H1 (cell line): ENCODE measurements around the gene ITPR1. TPM values are rescaled to one million over a fixed set of nuclear protein-coding genes. Genes with fewer than 3 reads are reported as not detected.

ENCODE experiments used
- CTCF ChIA-PET: fragments of 300-600 bp; sonication (Branson Sonifier 250); formaldehyde crosslinking; loops from one replicate; lab custom pipeline; 2021; ENCODE audit not compliant: partially characterized antibody; lab: Charles Lee
- POLR2A ChIA-PET: fragments of 300-600 bp; sonication (Branson Sonifier 250); formaldehyde crosslinking; loops from one replicate; lab custom pipeline; 2021; ENCODE audit warnings: inconsistent platforms; ENCODE audit not compliant: partially characterized antibody; lab: Charles Lee
- DNase-seq, 2 experiments: peaks; one replicate each; pipeline versions ENCODE4 v3.0.0 to v3.0.0-alpha.2; 2010 to 2022; ENCODE audit warnings: low spot score in 2 of 2, low read depth in 1 of 2, mixed read lengths in 1 of 2
- FAIRE-seq: peaks from 2 replicates; lab custom pipeline; 2011; peaks lifted over from hg19 to GRCh38; lab: Jason Lieb, UNC
- H2AFZ ChIP-seq: 2 replicates; pipeline ENCODE4 v1.8.1; 2012; ENCODE audit warnings: low read length, inconsistent platforms
- H2AK5ac ChIP-seq: 2 replicates; pipeline ENCODE4 v1.6.1; 2013; ENCODE audit warnings: low read depth, low read length
- H2BK120ac ChIP-seq: replicated peaks from 2 replicates; pipeline ENCODE3; 2013; ENCODE audit warnings: low read depth, low read length, inconsistent platforms
- H2BK12ac ChIP-seq: 2 replicates; pipeline ENCODE4 v1.6.1; 2013; ENCODE audit warnings: low read depth, low read length
- H2BK15ac ChIP-seq: 2 replicates; pipeline ENCODE4 v1.6.1; 2013; ENCODE audit warnings: low read length
- H2BK20ac ChIP-seq: 2 replicates; pipeline ENCODE4 v1.6.1; 2013; ENCODE audit warnings: low read length
- H2BK5ac ChIP-seq: 2 replicates; pipeline ENCODE4 v1.6.1; 2013; ENCODE audit warnings: low read depth, low read length
- H3K14ac ChIP-seq: 2 replicates; pipeline ENCODE4 v1.6.1; 2013; ENCODE audit warnings: inconsistent platforms; ENCODE audit not compliant: insufficient read length
- H3K18ac ChIP-seq: 2 replicates; pipeline ENCODE4 v1.6.1; 2013; ENCODE audit warnings: low read length; ENCODE audit errors: extremely low read depth
- H3K23ac ChIP-seq: 2 replicates; pipeline ENCODE4 v1.6.1; 2013; ENCODE audit warnings: inconsistent platforms; ENCODE audit not compliant: insufficient read length
- H3K23me2 ChIP-seq: 2 replicates; pipeline ENCODE4 v1.6.1; 2013; ENCODE audit warnings: low read depth, low read length
- H3K27ac ChIP-seq: 2 replicates; pipeline ENCODE4 v1.6.1; 2011; ENCODE audit warnings: low read depth, low read length, inconsistent platforms
- H3K27me3 ChIP-seq, 4 experiments: replicated peaks in 1 of 4; 1 replicate in 1 of 4; 2 replicates in 3 of 4; pipeline versions ENCODE4 v1.6.1 to v1.8.1; 2011 to 2013; ENCODE audit warnings: low read length in 3 of 4, mild to moderate bottlenecking in 3 of 4, inconsistent platforms in 2 of 4, mixed read lengths in 2 of 4, moderate library complexity in 1 of 4; ENCODE audit not compliant: control insufficient read depth in 3 of 4, insufficient read depth in 3 of 4; ENCODE audit errors: extremely low read depth in 1 of 4
- H3K36me3 ChIP-seq, 4 experiments: 2 replicates each; pipeline versions ENCODE4 v1.6.1 to v1.8.1; 2011 to 2013; ENCODE audit warnings: mild to moderate bottlenecking in 4 of 4, low read length in 3 of 4, moderate library complexity in 2 of 4, control low read depth in 1 of 4, inconsistent platforms in 1 of 4; ENCODE audit not compliant: insufficient read depth in 4 of 4, control insufficient read depth in 2 of 4
- H3K4ac ChIP-seq: replicated peaks from 2 replicates; pipeline ENCODE3; 2013; ENCODE audit warnings: low read length, low read depth, mixed read lengths, inconsistent platforms; ENCODE audit not compliant: insufficient read length
- H3K4me1 ChIP-seq, 4 experiments: replicated peaks in 1 of 4; 1 replicate in 1 of 4; 2 replicates in 3 of 4; pipeline versions ENCODE4 v1.6.1 to v1.8.1; 2011 to 2013; ENCODE audit warnings: low read length in 3 of 4, inconsistent platforms in 2 of 4, mixed read lengths in 1 of 4; ENCODE audit not compliant: insufficient read depth in 4 of 4, control insufficient read depth in 3 of 4
- H3K4me2 ChIP-seq, 2 experiments: 2 replicates each; pipeline versions ENCODE4 v1.6.1 to v1.8.1; 2011 to 2013; ENCODE audit warnings: low read depth in 2 of 2, low read length in 2 of 2, control low read depth in 1 of 2, inconsistent platforms in 1 of 2, mild to moderate bottlenecking in 1 of 2; ENCODE audit not compliant: insufficient read depth in 1 of 2
- H3K4me3 ChIP-seq, 4 experiments: fragments of 200-600, 300-600 bp in 1 of 4; sonication (generic), shearing (Covaris generic), sonication (Bioruptor Twin) in 1 of 4; 2 replicates each; pipeline versions ENCODE4 v1.5.1 to v1.8.1; 2011 to 2016; ENCODE audit warnings: low read length in 4 of 4, low read depth in 3 of 4, control low read depth in 2 of 4, inconsistent platforms in 2 of 4, mild to moderate bottlenecking in 2 of 4, mixed read lengths in 1 of 4, moderate library complexity in 1 of 4; ENCODE audit not compliant: insufficient read depth in 2 of 4; ENCODE audit errors: extremely low read depth in 1 of 4
- H3K56ac ChIP-seq: replicated peaks from 2 replicates; pipeline ENCODE3; 2013; ENCODE audit warnings: low read depth, mild to moderate bottlenecking, mixed read lengths, low read length, inconsistent platforms; ENCODE audit not compliant: insufficient read length
- H3K79me1 ChIP-seq: 2 replicates; pipeline ENCODE4 v1.6.1; 2013; ENCODE audit warnings: low read depth, low read length, control low read depth
- H3K79me2 ChIP-seq, 2 experiments: 2 replicates each; pipeline versions ENCODE4 v1.6.1 to v1.8.1; 2012 to 2013; ENCODE audit warnings: low read length in 2 of 2, mild to moderate bottlenecking in 2 of 2, inconsistent platforms in 1 of 2; ENCODE audit not compliant: insufficient read depth in 2 of 2, control insufficient read depth in 1 of 2
- H3K9ac ChIP-seq, 4 experiments: replicated peaks in 1 of 4; 1 replicate in 1 of 4; 2 replicates in 3 of 4; pipeline versions ENCODE4 v1.6.1 to v1.8.1; 2011 to 2013; ENCODE audit warnings: low read depth in 3 of 4, low read length in 3 of 4, control low read depth in 2 of 4, mild to moderate bottlenecking in 2 of 4, moderate library complexity in 2 of 4, inconsistent platforms in 1 of 4; ENCODE audit errors: extremely low read depth in 1 of 4
- H3K9me3 ChIP-seq, 2 experiments: 2 replicates each; pipeline versions ENCODE4 v1.6.1 to v1.8.1; 2012 to 2013; ENCODE audit warnings: mild to moderate bottlenecking in 2 of 2, moderate library complexity in 2 of 2, control low read depth in 1 of 2, inconsistent platforms in 1 of 2, low read depth in 1 of 2, low read length in 1 of 2, mixed read lengths in 1 of 2; ENCODE audit not compliant: insufficient read depth in 2 of 2
- H4K20me1 ChIP-seq, 2 experiments: replicated peaks in 1 of 2; 2 replicates each; pipeline versions ENCODE3 to v1.8.1; 2011 to 2013; ENCODE audit warnings: inconsistent platforms in 2 of 2, low read length in 2 of 2, mild to moderate bottlenecking in 1 of 2; ENCODE audit not compliant: insufficient read depth in 2 of 2, control insufficient read depth in 1 of 2
- H4K5ac ChIP-seq: 2 replicates; pipeline ENCODE4 v1.6.1; 2013; ENCODE audit warnings: low read length, low read depth, mixed read lengths, inconsistent platforms; ENCODE audit not compliant: insufficient read length
- H4K8ac ChIP-seq: 2 replicates; pipeline ENCODE4 v1.8.0; 2013; ENCODE audit warnings: mild to moderate bottlenecking, moderate library complexity, low read length, inconsistent platforms; ENCODE audit not compliant: insufficient read depth; ENCODE audit errors: extremely low read depth
- H4K91ac ChIP-seq: replicated peaks from 2 replicates; pipeline ENCODE3; 2013; ENCODE audit warnings: low read length, mixed read lengths, inconsistent platforms; ENCODE audit not compliant: insufficient read length
- CBX8 ChIP-seq: fragments of 300-800, 300-1000 bp; sonication (generic); IDR thresholded peaks from 2 replicates; pipeline ENCODE4 v1.7.1; 2016; ENCODE audit warnings: low read depth, low read length, borderline replicate concordance
- CTBP2 ChIP-seq: IDR thresholded peaks from 2 replicates; pipeline ENCODE4 v1.7.0; 2011; ENCODE audit warnings: borderline replicate concordance, mild to moderate bottlenecking, moderate library complexity, mixed read lengths, low read length; ENCODE audit not compliant: insufficient read depth, insufficient read length
- HDAC2 ChIP-seq, 2 experiments: fragments of 300-600 bp in 1 of 2; sonication (generic) in 1 of 2; IDR thresholded peaks; 2 replicates each; pipeline ENCODE4 v1.6.1; 2011 to 2012; ENCODE audit warnings: low read depth in 2 of 2, low read length in 2 of 2, mild to moderate bottlenecking in 2 of 2, moderate library complexity in 2 of 2, borderline replicate concordance in 1 of 2, inconsistent platforms in 1 of 2
- HDAC6 ChIP-seq: IDR thresholded peaks from one replicate; pipeline ENCODE4 v1.7.1; 2012; ENCODE audit warnings: low read depth, mild to moderate bottlenecking, inconsistent platforms, low read length, moderate library complexity
- JUN ChIP-seq: IDR thresholded peaks from 2 replicates; pipeline ENCODE4 v1.6.1; 2011; ENCODE audit warnings: low read depth, mild to moderate bottlenecking, improper control_type of control experiment, low read length
- MAX ChIP-seq: IDR thresholded peaks from 2 replicates; pipeline ENCODE4 v1.6.1; 2012; ENCODE audit warnings: inconsistent platforms
- SP2 ChIP-seq: IDR thresholded peaks from 2 replicates; pipeline ENCODE4 v1.6.1; 2012; ENCODE audit warnings: mild to moderate bottlenecking, low read length, inconsistent platforms
- SP4 ChIP-seq: IDR thresholded peaks from 2 replicates; pipeline ENCODE4 v1.6.1; 2012; ENCODE audit warnings: low read length, inconsistent platforms
- SRF ChIP-seq: IDR thresholded peaks from 2 replicates; pipeline ENCODE4 v1.6.1; 2011; ENCODE audit warnings: mild to moderate bottlenecking, low read depth, low read length, moderate library complexity
- TAF1 ChIP-seq: IDR thresholded peaks from 2 replicates; pipeline ENCODE4 v1.6.1; 2011; ENCODE audit warnings: mild to moderate bottlenecking, low read depth, low read length
- TAF7 ChIP-seq: optimal IDR thresholded peaks from 2 replicates; pipeline ENCODE3; 2011; ENCODE audit warnings: low read depth, mild to moderate bottlenecking, inconsistent platforms, low read length, moderate library complexity, borderline replicate concordance
- TBP ChIP-seq: IDR thresholded peaks from 2 replicates; pipeline ENCODE4 v1.6.1; 2011; ENCODE audit warnings: low read depth, low read length, improper control_type of control experiment
- TCF12 ChIP-seq: IDR thresholded peaks from 2 replicates; pipeline ENCODE4 v1.6.1; 2011; ENCODE audit warnings: low read depth, mild to moderate bottlenecking, low read length
- YY1 ChIP-seq: IDR thresholded peaks from 2 replicates; pipeline ENCODE4 v1.6.1; 2011; ENCODE audit warnings: low read depth, mild to moderate bottlenecking, low read length
- WGBS, 2 experiments: shearing (Covaris generic) in 1 of 2; methylation state at CpG; one replicate each; pipeline versions ENCODE4 v1.1.6 to v1.1.7; 2013 to 2015; ENCODE audit warnings: low lambda C conversion rate in 2 of 2, mixed read lengths in 2 of 2, inconsistent platforms in 1 of 2, low coverage in 1 of 2, missing lambda C conversion rate in 1 of 2; ENCODE audit not compliant: insufficient replicate concordance in 2 of 2, insufficient coverage in 1 of 2, insufficient read length in 1 of 2; ENCODE audit errors: extremely low coverage in 1 of 2, missing lambda C conversion rate in 1 of 2; 5-methylcytosine and 5-hydroxymethylcytosine counted together
- polyA plus RNA-seq, 7 experiments: library from polyadenylated mRNA; depleted of rRNA in 3 of 7; stranded (reverse) in 5 of 7; unstranded in 2 of 7; fragments of >200 nt in 5 of 7; fragments of 200-250 nt in 2 of 7; gene quantifications; 1 replicate in 5 of 7; 2 replicates in 1 of 7; 4 replicates in 1 of 7; pipeline versions ENCODE4 v1.2.1 to v1.2.3, GENCODE V29; 2011 to 2013; ENCODE audit warnings: missing spikeins in 2 of 7, mixed read lengths in 2 of 7
- total RNA-seq: library from RNA; stranded (reverse); fragmentation: NEBNext Ultra II Directional; extraction: Animal tissue kit (Norgen Biotek cat#: 25700); gene quantifications from 2 replicates; pipeline ENCODE4 v1.2.1, GENCODE V29; 2021

Gene ITPR1
- total and polyA plus RNA-seq, 2 of the 8 experiments (the other 6 are each of a cell fraction or from before 2014, with no cell fraction given) = 2.5 to 16.3 TPM

GRCh38 chr3:4529876-4530588 lies 36.9 kb downstream of the ITPR1 start:
- CTCF ChIA-PET = interaction anchor here (2.0 kb wide), 1 partner anchor 10 kb away, joined by 5 read pairs; no protein-coding TSS in a partner anchor
- FAIRE-seq = no peak
- 90% methylated on average over 7 of the region's 7 CpGs; no CpG with 5 or more reads in 1 of the 2 experiments for WGBS, 2 experiments
- no peak for TF ChIP-seq SP2
- TF ChIP-seq CTBP2 = no peak
- TF ChIP-seq TAF1 = no peak
- no peak for TF ChIP-seq TCF12
- TF ChIP-seq TAF7 = no peak
- no peak for TF ChIP-seq YY1
- TF ChIP-seq JUN = no peak
- no peak for TF ChIP-seq CBX8
- no peak for TF ChIP-seq SP4
- no peak for TF ChIP-seq MAX
- no peak for TF ChIP-seq SRF
- TF ChIP-seq HDAC6 = no peak
- no peak for TF ChIP-seq TBP
- no peak for TF ChIP-seq HDAC2 (IDR thresholded peaks at IDR 0.05; ENCODE audit: borderline replicate concordance in 1 of 2, low read depth in 2 of 2, low read length in 2 of 2)

More at GRCh38 chr3:4529876-4530588, 36.9 kb downstream of the ITPR1 start:
- no peak overlapping the region for H4K5ac ChIP-seq
- H3K9me3 ChIP-seq = no peaks in the 10 kb centered on the region
- no peaks in the 10 kb centered on the region for H3K23me2 ChIP-seq
- H3K4me2 ChIP-seq = no peak overlapping the region
- H4K91ac ChIP-seq = no peak overlapping the region
- no peaks in the 10 kb centered on the region for H3K36me3 ChIP-seq
- no peak overlapping the region for H3K23ac ChIP-seq
- no peak overlapping the region for H3K9ac ChIP-seq
- H2BK12ac ChIP-seq = no peak overlapping the region
- no peaks in the 10 kb centered on the region for H3K79me2 ChIP-seq
- H3K27ac ChIP-seq = no peak overlapping the region
- no peak overlapping the region for H4K8ac ChIP-seq
- no peak overlapping the region for H2AK5ac ChIP-seq
- H2AFZ ChIP-seq = no peak overlapping the region
- no peak overlapping the region for H2BK5ac ChIP-seq
- no peak for DNase-seq
- no peak overlapping the region for H3K14ac ChIP-seq
- H2BK20ac ChIP-seq = no peak overlapping the region
- no peaks in the 10 kb centered on the region for H3K79me1 ChIP-seq
- H2BK15ac ChIP-seq = no peak overlapping the region
- H3K4me1 ChIP-seq = peaks cover 1 to 6% (median 4%) of the 10 kb centered on the region in 4 experiments; a peak in 4 of 7 replicates
- no peaks in the 10 kb centered on the region for H3K27me3 ChIP-seq
- H4K20me1 ChIP-seq = no peaks in the 10 kb centered on the region
- POLR2A ChIA-PET = no interaction called here
- H3K4me3 ChIP-seq = no peak overlapping the region
- no peak overlapping the region for H3K18ac ChIP-seq
- no peak overlapping the region for H2BK120ac ChIP-seq
- H3K4ac ChIP-seq = no peak overlapping the region
- H3K56ac ChIP-seq = no peak overlapping the region
